Activated effector memory CD4-positive, alpha-beta T cell treated with Interleukin-2 at 50 U/mL for 16 hours (primary cell): ENCODE measurements around the gene SEMA3F.

ENCODE experiments used
- DNase-seq: peaks from one replicate; pipeline ENCODE4 v3.0.0-alpha.2; 2020

SEMA3F gene

DNA sequence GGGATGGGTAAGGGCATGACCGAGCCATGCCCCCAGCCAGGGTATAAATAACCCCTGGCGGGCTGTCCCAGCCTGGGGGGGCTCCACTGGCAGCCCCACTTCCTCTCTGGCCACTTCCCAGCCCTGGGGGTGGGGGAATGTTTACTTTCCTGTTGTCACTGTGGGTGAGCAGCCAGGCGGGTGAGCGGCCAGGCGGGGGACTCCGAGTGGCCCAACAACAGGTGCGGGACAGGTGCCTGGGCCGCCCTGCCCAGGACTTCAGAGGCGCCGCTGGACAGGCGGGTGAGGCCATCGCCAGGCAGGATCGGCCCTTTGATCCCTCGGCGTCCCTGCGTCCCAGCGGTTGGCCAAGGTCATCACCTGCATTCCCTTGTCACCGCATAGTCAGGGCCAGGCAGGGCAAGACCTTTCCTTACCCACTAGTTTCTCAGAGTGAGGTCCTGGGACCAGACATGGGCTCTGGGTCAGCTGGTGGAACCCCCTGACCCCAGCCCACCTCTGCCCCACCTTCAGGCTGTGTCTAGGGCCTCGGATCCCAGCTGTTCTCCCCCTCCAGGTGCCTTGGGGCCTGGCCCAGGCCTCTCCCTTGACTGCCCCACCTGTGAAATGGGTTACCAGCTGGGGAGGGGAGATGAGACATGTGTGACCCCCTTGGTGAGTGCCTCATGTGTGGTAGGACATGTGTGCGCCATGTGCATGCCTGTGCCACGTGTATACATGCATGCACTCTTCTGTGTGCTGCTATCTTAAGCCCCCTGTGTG lies 16.6 kb downstream of the SEMA3F start:
- no peak for DNase-seq

DNA sequence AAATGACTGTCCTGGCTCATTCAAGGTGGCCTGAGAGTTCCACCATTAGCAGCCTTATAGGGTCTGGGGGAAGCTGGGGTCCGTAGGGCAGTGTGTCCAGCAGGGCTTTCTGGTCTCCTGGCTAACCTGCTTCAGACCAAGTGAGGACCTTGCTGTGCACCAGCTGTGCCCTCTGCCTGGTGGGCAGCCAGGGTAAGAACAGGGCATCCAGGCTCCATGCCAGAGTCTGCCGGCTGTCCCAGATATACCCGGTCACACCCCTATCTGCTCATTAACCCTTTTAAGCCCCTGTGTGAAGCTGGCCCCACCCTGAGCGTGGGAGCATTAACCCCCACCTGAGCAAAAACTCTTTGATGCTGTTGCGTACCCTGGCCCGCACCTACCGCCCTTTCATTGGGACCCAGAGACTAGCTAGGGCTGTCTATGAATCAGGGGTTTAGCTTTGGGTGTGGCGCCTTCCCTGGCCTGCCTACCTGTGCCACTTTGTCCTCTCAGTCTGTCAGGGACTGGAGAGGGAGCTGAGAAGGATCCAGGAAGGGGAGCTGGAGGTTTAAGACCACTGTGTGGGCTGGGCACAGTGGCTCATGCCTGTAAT lies 17.6 kb downstream of the SEMA3F start:
- no peak for DNase-seq

DNA sequence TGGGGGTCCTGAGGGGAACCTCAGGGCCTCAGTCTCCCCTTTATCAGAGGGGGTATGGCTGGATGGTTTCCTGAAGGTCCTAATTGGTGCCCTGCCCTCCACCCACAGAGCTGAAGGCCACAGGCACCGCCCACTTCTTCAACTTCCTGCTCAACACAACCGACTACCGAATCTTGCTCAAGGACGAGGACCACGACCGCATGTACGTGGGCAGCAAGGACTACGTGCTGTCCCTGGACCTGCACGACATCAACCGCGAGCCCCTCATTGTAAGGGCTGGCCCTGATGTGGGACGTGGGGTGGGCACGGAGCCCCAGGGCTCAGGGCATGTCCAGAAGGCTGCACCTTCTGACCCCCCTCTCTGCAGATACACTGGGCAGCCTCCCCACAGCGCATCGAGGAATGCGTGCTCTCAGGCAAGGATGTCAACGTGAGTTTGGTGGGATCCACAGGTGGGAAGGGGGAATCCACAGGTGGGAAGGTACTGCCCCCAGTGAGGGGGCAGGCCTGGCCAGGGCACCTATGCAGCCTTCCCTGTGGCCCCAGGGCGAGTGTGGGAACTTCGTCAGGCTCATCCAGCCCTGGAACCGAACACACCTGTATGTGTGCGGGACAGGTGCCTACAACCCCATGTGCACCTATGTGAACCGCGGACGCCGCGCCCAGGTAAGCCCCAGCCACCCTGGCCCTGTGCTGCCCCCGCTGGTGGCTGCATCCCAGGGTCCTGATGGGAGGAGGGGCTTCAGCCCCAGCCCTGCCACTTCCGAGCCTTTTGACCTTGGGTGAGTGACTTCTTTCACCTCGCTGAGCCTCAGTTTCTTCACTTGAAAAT lies 18.8 kb downstream of the SEMA3F start:
- no peak for DNase-seq

DNA sequence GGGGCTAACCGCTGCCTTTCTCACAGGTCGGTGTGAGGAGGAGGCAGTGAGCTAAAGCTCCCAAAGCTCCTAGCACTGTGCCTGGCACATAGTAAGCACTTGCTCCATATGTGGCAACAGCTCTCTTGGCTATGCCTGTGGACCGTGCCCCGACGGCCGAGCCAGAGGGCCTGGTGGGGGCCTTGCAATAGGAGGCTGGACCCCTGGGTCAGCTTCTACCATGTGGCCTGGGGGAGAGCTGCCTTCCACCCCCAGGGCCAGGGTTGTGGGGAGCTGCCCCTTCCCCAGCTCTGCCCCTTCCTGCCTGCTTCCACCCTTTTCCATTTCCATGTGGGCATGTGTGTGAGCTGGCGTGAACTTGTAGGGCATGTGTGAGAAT lies 19.4 kb downstream of the SEMA3F start:
- no peak for DNase-seq

DNA sequence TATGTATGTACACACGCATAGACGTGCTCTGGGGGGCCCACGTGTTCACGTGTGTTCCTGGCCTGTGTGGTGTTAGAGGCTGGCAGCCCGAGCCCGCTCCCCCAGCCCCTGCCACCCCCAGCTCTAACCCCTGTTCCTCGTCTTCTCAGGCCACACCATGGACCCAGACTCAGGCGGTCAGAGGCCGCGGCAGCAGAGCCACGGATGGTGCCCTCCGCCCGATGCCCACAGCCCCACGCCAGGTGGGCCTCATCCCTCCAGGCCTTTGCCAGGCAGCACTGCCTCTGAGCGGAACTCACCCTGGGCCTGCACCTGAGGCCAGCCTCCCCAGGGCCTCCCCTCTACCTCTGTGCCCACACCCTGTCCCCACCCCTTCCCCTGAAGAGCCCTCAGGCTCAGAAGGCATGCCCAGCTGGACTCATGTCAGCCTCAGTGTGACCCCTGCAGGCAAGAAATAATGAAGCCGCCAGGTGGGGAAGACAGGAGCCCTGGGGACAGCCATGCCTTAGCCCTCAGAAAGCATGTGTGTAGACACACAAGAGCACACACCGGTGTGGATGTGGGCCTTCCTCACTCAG lies 19.9 kb downstream of the SEMA3F start:
- DNase-seq, result no peak

DNA sequence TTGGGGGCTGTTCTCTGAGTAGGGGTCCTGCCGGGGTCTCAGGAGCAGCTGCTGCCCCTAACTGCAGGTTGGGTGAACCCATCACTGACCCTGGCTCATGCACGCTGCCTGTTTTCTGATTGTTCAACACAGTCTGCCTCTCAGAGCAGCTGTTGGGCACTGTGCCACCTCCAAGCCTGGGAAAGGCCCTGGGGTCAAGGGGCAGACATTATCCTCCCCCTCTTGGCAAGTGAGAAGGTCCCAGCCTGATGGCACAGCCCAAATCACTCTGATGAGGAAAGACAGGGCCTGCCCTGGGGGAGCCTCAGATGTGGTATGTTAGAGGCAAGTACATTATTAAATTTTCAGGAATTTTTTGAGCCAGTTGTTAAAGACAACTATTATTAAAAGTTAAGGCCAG lies 22.2 kb downstream of the SEMA3F start:
- DNase-seq, result no peak

DNA sequence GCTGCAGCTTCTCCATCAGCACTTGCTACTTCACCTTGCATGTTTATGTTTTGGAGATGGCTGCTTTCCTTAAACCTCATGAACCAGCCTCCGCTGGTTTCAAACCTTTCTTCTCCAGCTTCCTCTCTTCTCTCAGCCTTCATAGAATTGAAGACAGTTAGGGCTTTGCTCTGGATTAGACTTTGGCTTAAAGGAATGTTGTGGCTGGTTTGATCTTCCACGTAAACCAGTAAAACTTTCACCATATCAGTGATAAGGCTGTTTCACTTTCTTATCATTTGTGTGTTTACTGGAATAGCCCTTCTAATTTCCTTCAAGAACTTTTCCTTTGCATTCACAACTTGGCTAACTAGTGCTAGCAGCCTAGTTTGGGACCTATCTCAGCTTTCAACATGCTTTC lies 24.6 kb downstream of the SEMA3F start:
- DNase-seq, result no peak

DNA sequence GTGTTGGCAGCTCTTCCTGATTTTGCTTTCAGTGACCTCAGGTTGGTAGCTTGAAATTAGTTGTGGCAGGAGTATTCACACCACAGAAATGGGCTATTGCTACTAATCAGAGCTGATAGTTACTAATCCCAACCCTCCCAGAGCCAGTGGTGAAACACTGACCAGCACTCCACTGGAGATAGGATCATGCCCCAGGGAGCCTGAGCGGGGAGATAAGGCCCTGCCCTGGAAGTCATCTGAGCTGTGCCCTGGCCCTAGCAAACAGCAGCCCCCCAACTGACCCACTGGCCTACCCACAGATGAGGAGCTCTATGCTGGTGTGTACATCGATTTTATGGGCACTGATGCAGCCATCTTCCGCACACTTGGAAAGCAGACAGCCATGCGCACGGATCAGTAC lies 26.9 kb downstream of the SEMA3F start:
- no peak for DNase-seq

DNA sequence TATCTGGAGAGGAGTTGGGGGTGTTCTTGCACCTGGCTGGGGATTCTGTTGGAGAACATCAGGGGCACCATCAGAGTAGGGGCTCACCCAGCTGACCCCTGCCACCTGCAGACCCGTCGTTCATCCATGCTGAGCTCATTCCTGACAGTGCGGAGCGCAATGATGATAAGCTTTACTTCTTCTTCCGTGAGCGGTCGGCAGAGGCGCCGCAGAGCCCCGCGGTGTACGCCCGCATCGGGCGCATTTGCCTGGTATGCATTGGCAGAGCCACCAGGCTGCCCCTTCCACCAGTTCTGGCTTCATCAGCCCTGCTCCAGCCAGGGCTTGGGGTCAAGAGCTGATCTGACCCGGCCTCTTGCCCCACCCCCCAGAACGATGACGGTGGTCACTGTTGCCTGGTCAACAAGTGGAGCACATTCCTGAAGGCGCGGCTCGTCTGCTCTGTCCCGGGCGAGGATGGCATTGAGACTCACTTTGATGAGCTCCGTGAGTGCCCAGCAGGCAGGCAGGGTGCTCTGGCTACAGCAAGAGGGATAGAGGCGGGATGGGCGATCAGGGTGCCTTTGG lies 27.5 kb downstream of the SEMA3F start:
- DNase-seq, result no peak

DNA sequence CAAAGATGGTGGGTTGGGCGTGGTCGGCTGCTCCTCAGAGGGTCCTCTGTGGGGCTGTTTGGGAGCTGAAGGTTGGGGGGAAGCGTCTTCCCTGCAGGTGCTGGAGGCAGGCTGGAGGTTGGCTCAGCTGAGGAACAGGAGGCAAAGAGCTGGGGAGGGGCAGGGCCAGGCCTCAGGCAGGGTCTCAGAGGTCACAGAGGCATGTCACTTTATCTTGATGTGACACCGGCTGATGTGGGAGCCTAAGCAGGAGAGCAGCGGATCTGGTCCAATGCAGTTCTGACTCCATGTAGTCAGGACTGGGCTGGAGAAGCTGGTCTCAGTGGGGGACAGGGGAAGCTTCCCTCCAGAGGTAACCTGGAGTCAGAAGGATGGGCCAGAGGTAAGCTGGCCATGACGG lies 28.6 kb downstream of the SEMA3F start:
- DNase-seq, result no peak

DNA sequence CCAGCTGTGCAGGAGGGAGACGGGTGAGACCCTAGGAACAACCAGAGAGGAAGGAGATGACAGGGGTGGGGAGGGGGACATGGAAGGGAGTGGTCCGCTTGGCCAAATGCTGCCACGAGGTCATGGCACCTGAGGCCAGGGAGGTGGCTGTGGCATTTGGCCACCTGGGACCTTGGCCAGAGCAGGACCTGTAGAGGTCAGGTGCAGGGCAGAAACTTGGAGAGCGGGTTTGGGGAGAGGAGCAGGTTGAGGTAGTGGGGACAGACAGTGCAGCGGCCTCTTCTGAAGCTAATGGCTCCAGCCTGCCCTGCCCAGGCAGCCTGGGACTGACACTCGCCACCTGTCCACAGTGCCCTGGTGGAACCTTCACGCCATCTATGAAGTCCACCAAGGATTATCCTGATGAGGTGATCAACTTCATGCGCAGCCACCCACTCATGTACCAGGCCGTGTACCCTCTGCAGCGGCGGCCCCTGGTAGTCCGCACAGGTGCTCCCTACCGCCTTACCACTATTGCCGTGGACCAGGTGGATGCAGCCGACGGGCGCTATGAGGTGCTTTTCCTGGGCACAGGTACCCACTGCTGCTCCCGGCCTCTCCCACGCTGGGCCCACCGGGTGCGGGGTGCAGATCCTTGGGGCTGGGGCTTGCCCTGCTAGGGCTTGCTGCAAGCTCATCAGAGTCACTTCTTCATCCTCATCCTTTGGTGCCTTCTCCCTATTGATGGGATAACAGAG lies 29.3 kb downstream of the SEMA3F start:
- DNase-seq, result no peak

DNA sequence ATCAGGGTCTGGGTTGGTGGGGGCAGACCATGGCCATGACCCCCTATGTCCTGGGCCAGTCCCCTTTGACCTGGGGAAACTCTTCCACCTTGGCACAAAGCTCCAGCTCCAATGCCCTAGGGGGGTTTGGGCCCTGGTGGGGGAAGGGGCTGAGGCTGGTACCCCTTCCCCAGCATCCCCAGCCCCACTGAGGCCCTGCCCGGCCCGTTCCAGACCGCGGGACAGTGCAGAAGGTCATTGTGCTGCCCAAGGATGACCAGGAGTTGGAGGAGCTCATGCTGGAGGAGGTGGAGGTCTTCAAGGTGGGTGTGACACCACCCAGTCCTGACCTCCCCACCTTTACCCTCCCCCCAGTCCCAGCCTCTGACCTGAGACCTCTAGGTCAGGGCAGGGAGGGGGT lies 30.1 kb downstream of the SEMA3F start:
- DNase-seq, result no peak

DNA sequence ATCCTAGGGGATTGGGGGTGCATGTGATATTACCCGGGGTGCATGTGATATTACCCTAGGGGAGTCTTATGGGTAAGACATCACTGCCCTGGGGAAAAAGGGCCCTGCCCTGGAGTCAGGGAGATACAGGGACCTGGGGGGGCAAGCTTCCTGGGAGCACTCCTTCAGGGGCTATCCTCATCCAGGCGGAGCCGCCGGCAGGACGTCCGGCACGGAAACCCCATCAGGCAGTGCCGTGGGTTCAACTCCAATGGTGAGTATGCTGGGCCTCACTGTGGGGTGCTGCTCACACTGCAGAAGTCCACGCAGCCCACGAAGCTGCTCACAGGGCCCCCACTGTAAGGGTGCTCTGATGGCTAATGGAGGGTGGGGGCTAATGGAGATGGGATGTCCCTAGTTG lies 31.0 kb downstream of the SEMA3F start:
- no peak for DNase-seq

DNA sequence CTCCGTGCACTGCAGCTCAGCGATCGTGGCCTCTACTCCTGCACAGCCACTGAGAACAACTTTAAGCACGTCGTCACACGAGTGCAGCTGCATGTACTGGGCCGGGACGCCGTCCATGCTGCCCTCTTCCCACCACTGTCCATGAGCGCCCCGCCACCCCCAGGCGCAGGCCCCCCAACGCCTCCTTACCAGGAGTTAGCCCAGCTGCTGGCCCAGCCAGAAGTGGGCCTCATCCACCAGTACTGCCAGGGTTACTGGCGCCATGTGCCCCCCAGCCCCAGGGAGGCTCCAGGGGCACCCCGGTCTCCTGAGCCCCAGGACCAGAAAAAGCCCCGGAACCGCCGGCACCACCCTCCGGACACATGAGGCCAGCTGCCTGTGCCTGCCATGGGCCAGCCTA lies 32.6 kb downstream of the SEMA3F start:
- DNase-seq, result no peak

DNA sequence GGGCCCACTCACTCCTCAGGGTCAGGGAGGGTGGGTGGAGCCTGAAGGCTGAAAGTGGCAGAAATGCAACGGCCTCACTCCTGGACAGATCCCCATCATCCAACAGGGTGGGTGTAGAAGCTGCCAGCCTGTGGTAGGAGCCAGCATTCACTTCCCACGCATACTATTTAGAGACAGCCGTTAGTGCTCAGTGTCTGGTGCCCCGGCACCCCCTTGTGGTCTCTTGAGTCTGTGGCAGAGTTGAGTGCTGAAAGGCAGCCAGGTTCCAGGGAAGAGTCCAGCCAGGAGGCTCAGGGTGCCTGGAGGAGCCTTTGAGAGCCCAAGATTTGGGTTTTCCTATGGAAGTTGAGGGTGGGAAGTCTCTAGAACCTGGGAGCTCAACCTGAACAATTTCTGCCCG lies 34.1 kb downstream of the SEMA3F start:
- DNase-seq, result no peak

DNA sequence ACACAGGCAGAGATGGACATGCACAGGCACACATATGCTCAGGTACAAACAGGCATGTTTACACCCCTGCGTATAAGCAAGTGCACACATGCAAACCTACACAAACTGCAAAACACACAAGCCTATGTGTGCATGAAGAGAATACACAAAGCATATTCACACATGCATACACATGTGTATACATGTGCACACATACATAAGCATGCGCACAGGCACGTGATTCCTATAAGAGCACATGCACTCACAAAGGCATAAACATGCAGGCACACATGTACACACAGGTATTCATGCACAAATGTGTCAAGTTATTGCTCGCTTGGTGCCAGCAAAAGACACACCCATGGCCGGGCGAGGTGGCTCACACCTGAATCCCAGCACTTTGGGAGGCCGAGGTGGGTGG lies 34.9 kb downstream of the SEMA3F start:
- DNase-seq, result no peak

DNA sequence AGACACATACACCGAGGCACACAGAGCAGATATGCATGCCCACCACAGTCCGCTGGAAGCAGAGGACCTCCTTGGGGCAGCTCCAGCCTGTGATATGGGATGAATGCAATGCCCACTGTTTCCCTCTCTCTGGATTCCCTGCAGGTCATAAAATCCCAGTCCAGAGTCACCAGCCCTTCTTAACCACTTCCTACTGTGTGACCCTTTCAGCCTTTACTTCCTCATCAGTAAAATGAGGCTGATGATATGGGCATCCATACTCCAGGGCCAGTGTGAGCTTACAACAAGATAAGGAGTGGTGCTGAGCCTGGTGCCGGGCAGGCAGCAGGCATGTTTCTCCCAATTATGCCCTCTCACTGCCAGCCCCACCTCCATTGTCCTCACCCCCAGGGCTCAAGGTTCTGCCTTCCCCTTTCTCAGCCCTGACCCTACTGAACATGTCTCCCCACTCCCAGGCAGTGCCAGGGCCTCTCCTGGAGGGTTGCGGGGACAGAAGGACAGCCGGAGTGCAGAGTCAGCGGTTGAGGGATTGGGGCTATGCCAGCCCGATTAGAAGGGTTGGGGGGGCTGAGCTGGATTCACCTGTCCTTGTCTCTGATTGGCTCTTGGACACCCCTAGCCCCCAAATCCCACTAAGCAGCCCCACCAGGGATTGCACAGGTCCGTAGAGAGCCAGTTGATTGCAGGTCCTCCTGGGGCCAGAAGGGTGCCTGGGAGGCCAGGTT lies 36.0 kb downstream of the SEMA3F start, which contains the start of gene GNAT1:
TSS of gene GNAT1 (plus strand) at position 675 of the 725 bp plus-strand sequence. CDS start 116 bp downstream, outside the sequence.
- DNase-seq, result no peak

DNA sequence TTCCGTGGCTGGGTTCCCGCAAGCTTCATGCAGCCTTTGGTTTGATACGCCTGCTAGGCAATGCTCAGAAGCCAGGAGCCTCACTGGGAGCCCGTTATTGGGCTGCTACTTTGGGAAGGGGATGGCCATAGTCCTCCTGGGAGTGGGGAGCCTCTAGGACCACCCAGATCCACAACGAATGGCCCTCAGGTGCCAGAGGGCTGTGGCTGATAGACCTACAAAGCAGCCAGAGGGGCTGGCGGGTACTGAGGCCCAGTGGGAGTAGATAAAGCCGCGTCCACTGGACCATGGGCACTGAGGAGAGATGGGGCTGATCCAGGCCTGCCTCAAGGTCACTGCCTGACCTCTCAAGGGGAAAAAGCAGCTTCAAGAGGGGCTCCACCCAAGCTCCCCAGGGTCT lies 37.0 kb downstream of the SEMA3F start:
- DNase-seq, result no peak

DNA sequence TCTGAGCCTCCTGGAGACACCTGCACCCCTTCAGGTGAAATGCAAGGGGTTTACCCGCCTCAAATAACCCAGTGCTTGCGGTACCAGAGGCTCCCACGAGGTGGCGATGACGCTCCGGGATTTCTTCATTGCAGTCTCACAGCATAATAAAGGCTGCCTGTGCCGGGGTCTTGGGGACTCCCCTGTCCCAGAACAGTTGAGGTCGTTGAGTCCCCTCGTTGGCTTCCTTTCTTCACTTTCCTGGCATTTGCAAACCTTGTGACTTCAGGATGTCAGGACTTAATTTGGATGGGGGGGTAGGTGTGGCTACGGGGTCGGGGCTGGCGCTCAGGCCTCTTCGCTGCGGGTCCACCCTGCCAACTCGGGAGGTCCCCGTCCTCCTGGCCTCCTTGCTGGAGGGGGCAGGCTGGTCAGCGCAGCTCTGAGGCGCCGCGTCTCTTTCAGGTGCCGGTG lies 37.6 kb downstream of the SEMA3F start:
- peak; percentile 71 for DNase-seq

DNA sequence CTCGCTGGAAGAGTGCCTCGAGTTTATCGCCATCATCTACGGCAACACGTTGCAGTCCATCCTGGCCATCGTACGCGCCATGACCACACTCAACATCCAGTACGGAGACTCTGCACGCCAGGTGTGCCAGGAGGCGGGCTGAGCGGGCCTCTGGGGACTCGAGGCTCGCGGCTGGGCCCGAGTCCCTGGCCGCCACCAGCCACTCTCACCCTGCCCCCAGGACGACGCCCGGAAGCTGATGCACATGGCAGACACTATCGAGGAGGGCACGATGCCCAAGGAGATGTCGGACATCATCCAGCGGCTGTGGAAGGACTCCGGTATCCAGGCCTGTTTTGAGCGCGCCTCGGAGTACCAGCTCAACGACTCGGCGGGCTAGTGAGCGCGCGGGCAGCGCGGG lies 38.2 kb downstream of the SEMA3F start:
- no peak for DNase-seq

DNA sequence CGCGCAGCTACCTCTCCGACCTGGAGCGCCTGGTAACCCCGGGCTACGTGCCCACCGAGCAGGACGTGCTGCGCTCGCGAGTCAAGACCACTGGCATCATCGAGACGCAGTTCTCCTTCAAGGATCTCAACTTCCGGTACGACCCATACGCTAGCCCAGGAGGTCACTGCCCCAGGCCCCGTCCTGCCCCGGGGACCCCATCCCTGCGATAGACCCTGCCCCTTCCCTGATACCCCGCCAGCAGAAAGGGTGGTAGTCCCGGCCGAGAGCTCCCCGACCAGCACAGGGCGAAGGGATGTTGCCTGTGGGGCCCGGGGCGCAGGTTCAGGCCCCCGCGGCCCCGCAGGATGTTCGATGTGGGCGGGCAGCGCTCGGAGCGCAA lies 38.6 kb downstream of the SEMA3F start:
- no peak for DNase-seq
